ENCODE results near the gene PCDH15.
"Not testable (repeated sequence)": the region's sequence is repeated elsewhere in the genome, so short reads cannot be mapped to it uniquely, and the experiment has no call there.

The PCDH15 gene

DNA sequence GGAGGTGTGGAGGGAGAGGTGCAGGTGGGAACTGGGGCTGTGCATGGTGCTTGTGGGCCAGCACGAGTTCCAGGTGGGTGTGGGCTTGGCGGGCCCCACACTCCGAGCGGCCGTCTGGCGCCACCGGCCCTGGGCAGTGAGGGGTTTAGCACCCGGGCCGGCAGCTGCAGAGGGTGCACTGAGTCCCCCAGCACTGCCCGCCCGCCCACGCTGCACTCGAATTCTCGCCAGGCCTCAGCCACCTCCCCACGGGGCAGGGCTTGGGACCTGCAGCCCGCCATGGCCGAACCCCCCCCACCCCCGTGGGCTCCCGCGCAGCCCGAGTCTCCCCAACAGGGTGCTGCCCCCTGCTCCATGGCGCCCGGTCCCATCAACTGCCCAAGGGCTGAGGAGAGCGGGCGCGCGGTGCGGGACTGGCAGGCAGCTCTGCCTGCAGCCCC lies 810.2 kb downstream of the PCDH15 start:
- DNase-seq: no peak

DNA sequence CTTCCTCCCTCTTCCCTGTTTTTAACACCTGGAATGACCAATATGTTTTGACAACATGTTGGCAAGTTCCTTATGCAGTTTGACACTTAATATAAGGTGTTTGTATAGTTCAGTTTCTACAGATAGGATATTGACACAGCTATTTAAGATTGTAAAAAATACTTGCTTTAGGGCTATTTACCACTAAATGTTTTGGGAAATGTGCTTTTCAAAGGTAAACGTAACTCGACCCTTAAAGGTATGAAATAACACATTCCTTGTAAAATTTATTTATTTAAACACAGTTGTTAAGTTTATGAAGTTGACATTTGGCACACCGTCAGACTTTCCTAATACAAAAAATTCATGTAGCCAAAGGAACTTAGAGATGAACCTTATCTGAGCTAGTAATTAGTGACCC lies 817.6 kb downstream of the PCDH15 start:
- DNase-seq: no peak

DNA sequence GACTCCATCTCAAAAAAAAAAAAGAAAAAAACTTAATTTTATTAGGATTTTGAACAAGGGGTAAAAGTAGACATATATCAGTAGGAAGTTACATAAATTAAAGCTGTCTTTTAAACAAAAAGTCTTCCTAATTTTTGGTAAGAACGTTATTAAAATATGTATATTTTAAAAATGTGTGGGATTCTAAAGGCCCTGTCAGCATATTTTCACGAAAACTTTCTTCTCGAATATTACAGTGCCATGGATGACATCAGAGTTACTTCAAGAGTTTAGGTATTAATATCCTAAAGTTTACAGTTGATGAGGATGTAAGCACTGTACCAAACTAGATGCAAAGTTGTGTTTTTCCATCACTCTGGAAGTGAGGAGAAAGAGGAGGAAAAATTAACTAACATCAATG lies 820.8 kb downstream of the PCDH15 start:
- DNase-seq: no peak

DNA sequence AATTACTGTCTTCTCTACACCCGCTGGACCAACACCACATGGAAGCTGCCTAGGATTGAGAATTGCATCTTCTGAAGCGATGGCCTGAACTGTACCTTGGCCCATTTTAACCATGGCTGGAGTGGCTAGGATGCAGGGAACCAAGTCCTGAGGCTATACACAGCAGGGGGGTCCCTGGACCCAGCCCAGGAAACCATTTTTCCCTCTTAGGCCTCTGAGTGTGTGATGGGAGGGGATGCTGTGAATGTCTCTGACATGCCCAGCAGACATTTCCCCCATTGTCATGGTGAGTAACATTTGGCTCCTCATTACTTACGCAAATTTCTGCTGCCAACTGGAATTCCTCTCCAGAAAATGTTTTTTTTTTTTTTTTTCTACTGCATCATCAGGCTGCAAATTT lies 822.7 kb downstream of the PCDH15 start:
- no peak for DNase-seq

DNA sequence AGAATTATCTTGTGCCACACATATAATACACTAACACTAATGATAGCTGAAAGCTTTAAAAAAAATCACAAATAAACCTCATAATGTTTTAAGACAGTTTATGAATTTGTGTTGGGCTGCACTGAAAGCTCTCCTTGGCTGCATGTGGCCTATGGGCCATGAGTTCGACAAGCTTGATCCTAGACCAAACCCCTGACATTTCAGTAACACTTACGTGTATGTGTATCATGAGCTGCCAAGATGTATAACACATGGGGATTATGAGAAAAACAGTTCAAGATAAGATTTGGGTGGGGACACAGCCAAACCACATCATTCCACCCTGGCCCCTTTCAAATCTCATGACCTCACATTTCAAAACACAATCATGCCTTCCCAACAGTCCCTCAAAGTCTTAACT lies 823.8 kb downstream of the PCDH15 start:
- no peak for DNase-seq

DNA sequence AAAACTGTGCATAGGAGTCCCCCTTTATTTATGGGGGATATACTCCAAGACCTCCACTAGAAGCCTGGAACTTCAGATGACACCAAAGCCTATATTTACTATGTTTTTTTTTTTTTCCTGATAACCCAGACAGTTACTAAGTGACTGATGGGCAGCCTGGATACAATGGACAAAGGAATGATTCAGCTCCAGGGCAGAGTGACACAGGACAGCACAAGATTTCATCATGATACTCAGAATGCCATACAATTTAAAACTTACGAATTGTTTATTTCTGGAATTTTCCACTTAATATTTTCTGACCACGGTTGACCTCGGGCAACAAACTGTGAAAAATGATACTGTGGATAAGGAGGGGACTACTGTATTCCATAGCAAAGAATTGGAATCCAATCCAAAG lies 843.6 kb downstream of the PCDH15 start:
- DNase-seq: peak in 13 of 58 donors; percentile 1 to 62 (median 14)

DNA sequence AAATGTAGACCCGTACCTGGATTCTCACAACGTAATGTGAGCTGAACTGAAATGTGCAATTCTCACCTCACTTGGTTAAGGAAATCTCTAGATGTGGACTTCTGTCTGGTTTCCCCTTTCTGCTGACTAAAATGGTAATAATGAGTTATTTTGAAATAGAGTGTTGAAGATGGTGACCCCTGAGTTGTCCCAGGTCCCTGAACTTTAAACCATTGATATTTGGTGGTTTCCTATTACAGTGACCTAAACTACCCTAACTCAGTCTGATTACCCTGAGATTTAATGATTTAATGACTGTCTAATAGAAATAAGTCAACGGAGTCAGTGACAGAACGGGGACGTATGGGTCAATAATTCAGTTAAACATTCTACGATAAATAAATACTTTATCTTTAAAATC lies 845.9 kb downstream of the PCDH15 start:
- DNase-seq: no peak

DNA sequence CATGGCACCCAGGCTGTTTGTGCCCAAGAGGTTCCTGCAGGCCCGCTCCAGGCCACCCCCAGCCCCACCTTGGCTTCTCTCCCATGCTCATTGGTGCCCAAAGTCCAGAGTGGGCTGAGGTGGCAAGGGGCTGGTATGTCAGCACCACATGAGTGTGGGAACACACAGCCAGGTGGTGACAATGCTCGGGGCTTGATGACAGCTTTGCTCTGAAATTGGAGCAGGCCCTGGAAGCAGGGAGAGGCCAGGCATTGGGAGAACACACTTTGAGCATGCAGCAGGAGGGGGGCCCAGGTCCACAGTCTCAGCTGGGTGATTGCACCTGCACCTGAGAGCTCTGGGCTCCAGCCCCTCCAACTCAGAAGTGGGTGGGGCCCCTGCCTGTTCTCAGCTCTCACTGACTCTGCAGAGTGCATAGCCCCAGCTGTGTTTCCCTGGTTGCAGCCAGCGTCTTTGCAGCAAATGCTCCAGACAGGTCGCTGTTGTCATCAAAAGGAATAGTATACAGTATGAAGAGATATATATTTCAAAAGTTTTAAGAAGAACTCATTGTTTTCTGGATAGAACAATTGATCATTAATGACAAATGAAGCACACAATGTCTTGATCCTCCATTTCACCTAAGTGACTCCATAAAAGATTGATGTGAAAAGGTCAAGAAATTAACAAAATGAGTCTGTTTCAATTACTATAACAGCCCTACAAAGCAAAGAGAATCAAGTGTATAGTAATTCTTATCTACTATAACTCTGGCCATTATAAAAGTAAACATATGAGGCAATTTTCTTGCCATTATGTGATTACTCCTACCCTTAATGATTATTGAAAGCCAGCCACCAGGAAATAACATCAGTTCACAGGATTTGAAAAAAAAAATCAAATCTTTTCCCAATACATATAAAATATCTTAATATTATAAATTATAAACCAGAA lies 848.1 kb downstream of the PCDH15 start:
- DNase-seq: peak in 1 of 58 donors; percentile 2

DNA sequence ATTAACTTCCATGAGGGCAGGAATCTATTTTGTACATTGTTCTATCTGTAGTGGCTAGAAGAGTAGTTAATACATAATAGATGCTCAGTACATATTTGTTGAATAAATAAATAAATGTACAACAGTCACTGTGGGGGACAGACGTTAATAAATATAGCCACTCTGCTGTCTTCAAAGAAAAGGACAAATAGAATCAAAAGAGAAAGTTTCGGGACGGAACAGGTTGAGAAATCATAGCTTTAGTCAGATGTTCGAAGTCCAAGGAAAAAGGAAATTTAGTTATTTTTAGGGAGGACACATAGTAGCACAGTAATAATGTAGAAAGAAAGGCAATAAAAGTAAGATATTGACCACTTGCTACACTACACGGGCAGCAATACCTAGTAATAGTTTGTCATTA lies 861.4 kb downstream of the PCDH15 start:
- no peak for DNase-seq

DNA sequence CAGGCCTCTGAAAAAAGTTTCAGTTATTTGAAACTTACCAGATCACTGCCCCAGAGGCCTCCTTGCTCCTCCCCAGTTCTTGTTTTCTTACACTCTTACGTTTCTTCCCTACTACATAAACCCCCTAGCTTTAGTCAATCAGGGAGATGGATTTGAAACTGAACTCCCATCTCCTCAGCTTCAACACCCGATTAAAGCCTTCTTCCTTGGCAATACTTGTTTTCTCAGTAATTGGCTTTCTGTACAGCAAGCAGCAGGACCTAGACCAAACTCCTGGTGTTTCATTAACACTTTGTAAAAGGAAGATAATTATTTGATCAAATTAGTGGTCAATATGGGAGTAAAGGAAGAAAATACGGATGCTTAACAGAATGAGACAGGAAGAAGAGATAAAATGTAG lies 870.4 kb downstream of the PCDH15 start:
- no peak for DNase-seq

DNA sequence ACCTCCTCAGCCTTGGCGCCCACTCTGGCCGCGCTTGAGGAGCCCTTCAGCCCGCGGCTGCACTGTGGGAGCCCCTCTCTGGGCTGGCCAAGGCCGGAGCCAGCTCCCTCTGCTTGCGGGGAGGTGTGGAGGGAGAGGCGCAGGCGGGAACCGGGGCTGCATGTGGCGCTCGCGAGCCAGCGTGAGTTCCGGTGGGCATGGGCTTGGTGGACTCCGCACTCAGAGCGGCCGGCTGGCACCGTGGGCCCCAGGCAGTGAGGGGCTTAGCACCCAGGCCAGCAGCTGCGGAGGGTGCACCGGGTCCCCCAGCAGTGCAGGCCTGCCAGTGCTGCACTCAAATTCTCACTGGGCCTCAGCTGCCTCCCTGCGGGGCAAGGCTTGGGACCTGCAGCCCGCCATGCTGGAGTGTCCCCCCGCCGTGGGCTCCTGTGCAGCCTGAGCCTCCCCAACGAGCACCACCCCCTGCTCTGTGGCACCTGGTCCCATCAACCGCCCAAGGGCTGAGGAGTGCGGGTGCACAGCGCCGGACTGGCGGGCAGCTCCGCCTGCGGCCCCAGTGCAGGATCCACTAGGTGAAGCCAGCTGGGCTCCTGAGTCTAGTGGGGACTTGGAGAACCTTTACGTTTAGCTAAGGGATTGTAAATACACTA lies 876.9 kb downstream of the PCDH15 start:
- not testable (repeated sequence) for DNase-seq

DNA sequence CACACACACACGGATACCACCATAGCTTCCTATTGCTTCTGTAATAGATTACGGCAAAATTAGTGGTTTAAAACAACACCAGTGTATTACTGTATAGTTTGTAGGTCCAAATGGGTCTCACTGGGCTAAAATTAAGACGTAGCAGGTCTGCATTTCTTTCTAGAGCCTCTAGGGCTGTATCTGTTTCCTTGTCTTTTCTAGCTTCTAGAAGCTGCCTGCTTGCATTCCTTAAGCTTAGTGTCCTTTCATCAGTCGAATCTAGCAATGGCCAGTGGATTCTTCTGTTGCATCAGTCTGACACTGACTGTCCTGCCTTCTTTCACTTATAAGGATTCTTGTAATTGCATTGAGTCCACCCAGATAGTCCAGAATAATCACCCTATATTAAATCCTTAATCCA lies 882.3 kb downstream of the PCDH15 start:
- DNase-seq: no peak

DNA sequence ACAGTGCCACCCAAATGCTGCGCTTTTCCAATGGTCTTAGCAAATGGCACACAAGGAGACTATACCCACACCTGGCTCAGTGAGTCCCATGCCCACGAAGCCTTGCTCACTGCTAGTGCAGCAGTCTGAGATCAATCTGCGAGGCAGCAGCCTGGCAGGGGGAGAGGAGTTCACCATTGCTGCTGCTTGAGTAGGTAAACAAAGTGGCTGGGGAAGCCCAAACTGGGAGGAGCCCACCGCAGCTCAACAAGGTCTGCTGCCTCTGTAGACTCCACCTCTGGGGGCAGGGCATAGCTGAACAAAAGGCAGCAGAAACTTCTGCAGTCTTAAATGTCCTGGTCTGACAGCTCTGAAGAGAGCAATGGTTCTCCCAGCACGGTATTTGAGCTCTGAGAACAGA lies 891.2 kb downstream of the PCDH15 start:
- no peak for DNase-seq

DNA sequence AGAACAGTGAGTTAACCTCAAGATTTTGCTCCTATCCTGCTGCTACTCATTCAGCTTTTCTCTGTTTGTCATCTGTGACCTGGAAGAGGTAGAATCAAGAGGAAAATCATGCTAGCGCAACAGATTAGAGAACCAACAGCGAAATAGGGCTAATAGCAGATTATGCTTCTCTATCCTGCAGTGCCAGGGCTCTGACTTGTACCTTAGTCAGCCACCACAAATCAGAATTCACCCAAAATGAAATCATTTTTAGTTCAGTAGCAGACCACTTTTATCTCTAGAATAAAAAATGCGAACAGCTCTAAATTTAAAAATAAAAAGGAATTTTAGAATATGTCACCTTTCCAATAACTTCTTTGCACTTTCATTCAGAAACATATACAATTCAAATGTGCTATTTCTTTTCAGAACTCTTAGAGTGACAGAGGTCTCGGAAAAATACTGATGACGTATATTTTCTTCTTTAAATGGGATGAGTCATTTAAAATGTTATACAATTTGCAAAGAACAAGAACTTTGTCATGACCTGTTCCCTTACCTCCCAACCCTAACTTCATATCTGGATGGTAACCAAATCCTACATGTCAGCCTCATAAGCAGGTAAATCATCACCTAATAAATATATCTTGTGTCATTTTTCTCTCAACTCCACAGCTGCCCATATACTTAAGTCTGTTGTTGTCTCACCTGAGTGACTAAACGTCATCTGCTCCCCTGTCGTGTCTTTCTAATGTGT lies 896.4 kb downstream of the PCDH15 start:
- no peak for DNase-seq

DNA sequence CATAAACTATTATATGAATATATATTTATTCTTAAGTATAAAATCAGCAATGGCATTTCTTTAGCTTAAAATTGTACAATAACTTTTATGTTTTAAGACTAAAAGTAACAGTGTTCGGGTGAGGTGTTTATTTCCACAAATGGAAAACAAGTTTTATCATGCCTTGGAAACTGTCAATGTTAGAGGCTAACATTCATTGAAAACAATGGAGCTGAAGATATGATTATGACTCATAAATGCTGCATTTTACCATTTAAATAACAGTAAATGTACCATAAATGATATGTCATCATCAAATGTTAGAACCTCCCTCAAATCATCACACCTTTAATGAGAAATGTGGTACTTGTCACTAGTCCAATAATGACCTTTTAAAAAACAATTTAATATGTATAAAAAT lies 897.3 kb downstream of the PCDH15 start:
- DNase-seq: no peak

DNA sequence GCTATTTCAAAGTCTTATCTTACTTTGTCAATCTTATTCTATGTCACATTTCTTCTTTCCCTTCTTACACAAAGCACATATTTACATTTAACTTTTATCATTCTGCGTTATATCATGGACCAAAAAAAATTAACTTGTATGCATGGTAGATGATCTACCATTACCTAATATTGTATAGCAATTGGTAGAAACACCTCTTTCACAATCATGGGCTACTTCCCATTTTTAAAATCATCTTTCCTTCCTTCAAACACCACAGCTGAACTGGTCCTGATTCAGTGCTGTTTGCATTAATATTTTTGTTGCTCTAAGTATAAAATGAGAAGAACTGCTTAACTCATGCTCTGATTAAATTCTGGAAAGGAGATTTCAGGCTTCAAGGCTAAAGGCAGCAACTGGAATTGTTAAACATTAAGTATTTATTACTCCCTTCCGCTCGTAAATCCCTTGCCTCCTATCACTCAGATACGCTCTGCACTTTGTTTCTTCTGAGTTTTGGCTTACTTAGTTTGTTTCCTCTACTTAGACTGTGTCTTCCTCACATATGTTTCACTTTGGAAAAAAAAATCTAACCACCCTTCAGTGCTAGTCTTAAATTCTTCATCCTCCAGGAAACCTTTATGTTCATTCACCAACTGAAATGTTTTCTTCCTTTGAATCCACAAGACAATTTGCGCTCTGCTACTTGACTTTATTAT lies 901.4 kb downstream of the PCDH15 start:
- DNase-seq: no peak

DNA sequence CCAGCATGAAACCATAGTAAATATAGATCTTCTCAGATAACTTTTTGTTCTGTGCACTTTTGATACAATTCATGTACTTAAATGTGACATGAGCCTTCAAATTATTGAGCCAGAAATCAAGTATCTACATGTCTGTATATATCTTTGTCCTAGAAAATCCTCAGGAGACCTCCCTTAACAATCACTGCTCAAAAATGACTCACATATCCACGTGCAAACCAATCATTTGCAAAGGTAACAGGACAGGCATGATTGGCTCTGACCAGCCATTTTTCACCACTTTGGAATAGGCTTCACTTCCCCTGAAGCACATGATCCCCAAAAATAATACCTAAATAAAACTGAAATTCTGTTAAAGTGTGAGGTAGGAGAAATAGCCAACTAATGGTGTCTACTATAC lies 902.5 kb downstream of the PCDH15 start:
- no peak for DNase-seq

DNA sequence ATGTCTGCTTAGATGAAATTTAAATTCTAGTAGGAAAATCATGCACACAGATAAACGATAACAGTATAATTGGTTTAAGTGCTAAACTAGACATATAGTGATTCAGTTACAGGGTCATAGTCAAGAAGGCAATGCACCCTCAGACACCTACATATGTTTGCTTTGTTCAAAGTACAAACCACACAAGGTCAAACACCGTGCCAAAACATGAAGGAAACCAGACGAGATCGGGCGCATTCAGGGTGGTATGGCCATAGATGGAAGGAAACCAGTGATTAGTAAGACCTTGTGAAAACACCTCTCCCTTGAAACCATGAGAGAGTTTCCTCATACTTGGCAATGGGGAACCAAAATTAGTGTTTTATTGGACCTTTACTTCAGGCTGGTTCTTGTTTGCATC lies 906.9 kb downstream of the PCDH15 start:
- DNase-seq: no peak

DNA sequence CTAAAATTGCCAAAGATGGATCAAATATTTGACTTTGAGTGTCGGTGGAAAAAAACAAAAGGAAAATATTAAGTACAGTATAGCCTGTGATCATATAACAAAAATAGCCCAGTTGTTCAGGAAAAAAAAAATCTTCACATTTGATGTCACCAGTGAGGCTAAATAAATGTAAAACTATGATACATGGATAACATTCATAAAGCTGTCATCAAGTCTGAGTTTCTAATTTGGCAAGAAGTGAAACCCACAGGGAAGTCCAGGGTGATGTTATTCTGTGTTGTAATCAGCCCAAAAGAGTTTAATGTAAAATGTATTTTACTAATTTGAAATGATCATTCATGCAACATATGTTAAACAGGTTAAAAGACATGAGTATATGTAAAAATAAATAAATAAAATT lies 908.0 kb downstream of the PCDH15 start:
- DNase-seq: no peak

DNA sequence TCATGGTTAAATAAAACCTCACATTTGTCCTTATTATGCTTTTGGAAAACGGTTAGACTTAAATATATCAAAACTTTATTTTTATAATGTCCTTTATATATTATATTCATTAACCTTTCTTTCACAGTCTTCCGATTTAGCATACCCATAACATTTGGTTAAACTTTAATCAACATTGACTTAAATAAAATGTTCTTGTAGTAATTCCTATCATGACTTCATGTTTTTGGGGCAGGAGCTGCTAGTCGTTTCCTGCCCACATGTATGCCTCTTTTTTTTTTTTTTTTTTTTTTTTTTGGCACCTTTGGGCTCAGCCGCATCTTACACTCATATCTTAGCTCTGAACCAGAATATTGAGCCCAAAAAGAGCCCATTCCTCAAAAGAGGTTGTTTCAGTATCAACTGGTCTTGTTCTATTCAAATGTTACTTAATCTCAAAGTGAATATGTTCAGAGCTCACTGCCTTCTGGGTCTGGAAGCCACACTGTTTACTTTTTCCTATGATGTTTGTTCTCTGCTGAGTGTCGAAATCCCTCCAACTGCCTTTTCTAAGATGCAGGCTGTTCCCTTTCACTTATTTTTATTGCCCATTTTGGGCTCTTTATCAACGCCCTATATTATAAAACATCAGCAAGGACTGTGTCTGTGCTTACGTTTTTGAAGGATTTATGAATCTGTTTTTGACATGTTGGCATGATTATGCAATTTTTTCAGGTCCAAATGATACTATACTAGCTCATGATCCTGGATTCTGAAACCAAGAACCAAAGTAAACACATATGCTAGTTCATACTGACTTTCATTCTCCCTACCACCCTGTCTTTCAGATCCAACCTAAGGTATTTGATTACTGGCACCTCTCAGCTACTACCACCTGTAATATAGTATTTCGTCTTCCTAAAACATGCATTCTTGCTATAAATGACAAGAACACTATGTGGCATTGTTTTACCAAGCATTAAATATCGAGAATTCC lies 914.4 kb downstream of the PCDH15 start:
- no peak for DNase-seq

Measured in anterior cingulate cortex (tissue), 58 donors.